ENCODE measurements around the gene OR5T2. TPM values are rescaled to one million over a fixed set of nuclear protein-coding genes. Genes with fewer than 3 reads are reported as not detected.

Gene OR5T2
- total RNA-seq, 1 experiment from 2014 or later: not detected

DNA sequence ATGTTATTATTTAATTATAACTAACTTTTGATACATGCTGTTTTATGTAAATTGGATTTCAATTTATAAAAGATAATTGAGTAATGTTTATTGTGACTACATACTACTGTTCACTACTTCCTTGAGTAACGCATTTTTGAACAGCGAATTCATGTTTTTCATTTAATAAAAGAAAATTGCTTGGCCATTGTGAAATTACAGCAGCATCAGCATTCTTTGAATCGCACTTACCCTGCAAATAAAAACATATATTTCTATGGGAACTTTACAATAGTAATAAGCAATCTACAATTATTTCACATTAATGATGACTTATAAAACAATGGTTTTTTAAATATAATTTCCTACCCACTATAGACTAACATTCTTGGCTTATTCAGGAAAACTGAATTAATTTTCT lies 37.4 kb downstream of the OR5T2 start:
- Histone ChIP-seq H2AK5ac (ENCODE audit: insufficient read length, low read length) (no peak overlapping the region), H2BK15ac (ENCODE audit: low read depth, low read length) (no peak overlapping the region), H2BK120ac (ENCODE audit: low read depth, low read length, poor library complexity, severe bottlenecking) (no peak overlapping the region), H4K5ac (ENCODE audit: insufficient read length, low read depth, low read length) (no peak overlapping the region), H3K79me1 (ENCODE audit: insufficient read depth, low read depth, low read length, poor library complexity, severe bottlenecking) (no peaks in the 10 kb centered on the region), H3K9me3 (ENCODE audit: control insufficient read depth, low read depth, low read length) (no peaks in the 10 kb centered on the region), H3K79me2 (ENCODE audit: insufficient read depth, low read length) (no peaks in the 10 kb centered on the region), H2BK12ac (ENCODE audit: insufficient read length, low read depth, low read length) (no peak overlapping the region), H3K27me3 (ENCODE audit: insufficient read depth, low read length) (no peaks in the 10 kb centered on the region), H3K18ac (ENCODE audit: insufficient read length, low read depth, low read length) (no peak overlapping the region), H4K8ac (replicated peaks; ENCODE audit: insufficient read length, low read depth, low read length) (no peak overlapping the region), H3K27ac (ENCODE audit: insufficient read length, low read depth, low read length) (no peak overlapping the region), H3K14ac (ENCODE audit: insufficient read depth, low read length) (no peak overlapping the region), H4K20me1 (ENCODE audit: control insufficient read depth, insufficient read depth, insufficient read length) (no peaks in the 10 kb centered on the region), H3K23me2 (ENCODE audit: insufficient read length, low read depth, low read length, poor library complexity, severe bottlenecking) (no peaks in the 10 kb centered on the region), H3K4ac (ENCODE audit: low read depth, low read length) (no peak overlapping the region), H2BK5ac (ENCODE audit: insufficient read length, low read length) (no peak overlapping the region), H3K56ac (ENCODE audit: insufficient read length, low read depth, low read length) (no peak overlapping the region), H3K4me2 (ENCODE audit: insufficient read depth, insufficient read length, low read length) (no peak overlapping the region), H2AFZ (ENCODE audit: low read length) (no peak overlapping the region), H3K23ac (ENCODE audit: insufficient read length, low read depth, low read length) (no peak overlapping the region), H4K91ac (ENCODE audit: insufficient read length, low read depth, low read length) (no peak overlapping the region), H3T11ph (ENCODE audit: low read length) (no peak overlapping the region), H3K4me1 (ENCODE audit: insufficient read depth, low read length) (no peaks in the 10 kb centered on the region), H3K9ac (ENCODE audit: extremely low read depth, insufficient read length, low read length) (no peak overlapping the region), H2BK20ac (ENCODE audit: low read depth, low read length, poor library complexity, severe bottlenecking) (no peak overlapping the region)
- TF ChIP-seq, protein P1, sequence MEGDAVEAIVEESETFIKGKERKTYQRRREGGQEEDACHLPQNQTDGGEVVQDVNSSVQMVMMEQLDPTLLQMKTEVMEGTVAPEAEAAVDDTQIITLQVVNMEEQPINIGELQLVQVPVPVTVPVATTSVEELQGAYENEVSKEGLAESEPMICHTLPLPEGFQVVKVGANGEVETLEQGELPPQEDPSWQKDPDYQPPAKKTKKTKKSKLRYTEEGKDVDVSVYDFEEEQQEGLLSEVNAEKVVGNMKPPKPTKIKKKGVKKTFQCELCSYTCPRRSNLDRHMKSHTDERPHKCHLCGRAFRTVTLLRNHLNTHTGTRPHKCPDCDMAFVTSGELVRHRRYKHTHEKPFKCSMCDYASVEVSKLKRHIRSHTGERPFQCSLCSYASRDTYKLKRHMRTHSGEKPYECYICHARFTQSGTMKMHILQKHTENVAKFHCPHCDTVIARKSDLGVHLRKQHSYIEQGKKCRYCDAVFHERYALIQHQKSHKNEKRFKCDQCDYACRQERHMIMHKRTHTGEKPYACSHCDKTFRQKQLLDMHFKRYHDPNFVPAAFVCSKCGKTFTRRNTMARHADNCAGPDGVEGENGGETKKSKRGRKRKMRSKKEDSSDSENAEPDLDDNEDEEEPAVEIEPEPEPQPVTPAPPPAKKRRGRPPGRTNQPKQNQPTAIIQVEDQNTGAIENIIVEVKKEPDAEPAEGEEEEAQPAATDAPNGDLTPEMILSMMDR (conservative IDR thresholded peaks at IDR 0.05): no peak
- Mint-ChIP-seq H3K4me1 (no peaks in the 10 kb centered on the region), H3K9me3 (peaks cover 10 to 28% of the 10 kb centered on the region in 2 experiments; a peak in 4 of 5 replicates), H3K4me3 (no peak overlapping the region), H3K27me3 (ENCODE audit: low read depth) (no peaks in the 10 kb centered on the region), H3K27ac (no peak overlapping the region), H3K36me3 (ENCODE audit: insufficient read depth in 1 of 3, low read depth in 3 of 3) (no peaks in the 10 kb centered on the region)
- DNase-seq: no peak
- no CpG with 5 or more reads among the region's 3 CpGs for WGBS (ENCODE audit: extremely low coverage, insufficient read length, low lambda C conversion rate)
